Mononuclear cell (primary cell): ENCODE measurements around the gene TIAM2. TPM values are rescaled to one million over a fixed set of nuclear protein-coding genes. Genes with fewer than 3 reads are reported as not detected.
"Not testable (repeated sequence)": the region's sequence is repeated elsewhere in the genome, so short reads cannot be mapped to it uniquely, and the experiment has no call there.

Experiments used
- H3K27me3 ChIP-seq: 2 replicates; pipeline ENCODE4 v1.6.0; 2011; ENCODE audit warnings: low read length, control low read depth; ENCODE audit not compliant: insufficient read depth
- H3K4me1 ChIP-seq: 2 replicates; pipeline ENCODE4 v1.5.1; 2011; ENCODE audit warnings: mild to moderate bottlenecking, low read length, control low read depth; ENCODE audit not compliant: insufficient read depth
- H3K4me3 ChIP-seq: 2 replicates; pipeline ENCODE4 v1.5.1; 2011; ENCODE audit warnings: mild to moderate bottlenecking, low read length, moderate library complexity
- H3K9me3 ChIP-seq: 2 replicates; pipeline ENCODE4 v1.5.1; 2011; ENCODE audit warnings: low read depth, mild to moderate bottlenecking, control low read depth, low read length
- total RNA-seq: library from RNA; depleted of rRNA; stranded (reverse); fragments of >200 nt; gene quantifications from one replicate; pipeline ENCODE4 v1.2.3, GENCODE V29; 2012

The TIAM2 gene
- total RNA-seq, 1 donor: 2.8 TPM

DNA sequence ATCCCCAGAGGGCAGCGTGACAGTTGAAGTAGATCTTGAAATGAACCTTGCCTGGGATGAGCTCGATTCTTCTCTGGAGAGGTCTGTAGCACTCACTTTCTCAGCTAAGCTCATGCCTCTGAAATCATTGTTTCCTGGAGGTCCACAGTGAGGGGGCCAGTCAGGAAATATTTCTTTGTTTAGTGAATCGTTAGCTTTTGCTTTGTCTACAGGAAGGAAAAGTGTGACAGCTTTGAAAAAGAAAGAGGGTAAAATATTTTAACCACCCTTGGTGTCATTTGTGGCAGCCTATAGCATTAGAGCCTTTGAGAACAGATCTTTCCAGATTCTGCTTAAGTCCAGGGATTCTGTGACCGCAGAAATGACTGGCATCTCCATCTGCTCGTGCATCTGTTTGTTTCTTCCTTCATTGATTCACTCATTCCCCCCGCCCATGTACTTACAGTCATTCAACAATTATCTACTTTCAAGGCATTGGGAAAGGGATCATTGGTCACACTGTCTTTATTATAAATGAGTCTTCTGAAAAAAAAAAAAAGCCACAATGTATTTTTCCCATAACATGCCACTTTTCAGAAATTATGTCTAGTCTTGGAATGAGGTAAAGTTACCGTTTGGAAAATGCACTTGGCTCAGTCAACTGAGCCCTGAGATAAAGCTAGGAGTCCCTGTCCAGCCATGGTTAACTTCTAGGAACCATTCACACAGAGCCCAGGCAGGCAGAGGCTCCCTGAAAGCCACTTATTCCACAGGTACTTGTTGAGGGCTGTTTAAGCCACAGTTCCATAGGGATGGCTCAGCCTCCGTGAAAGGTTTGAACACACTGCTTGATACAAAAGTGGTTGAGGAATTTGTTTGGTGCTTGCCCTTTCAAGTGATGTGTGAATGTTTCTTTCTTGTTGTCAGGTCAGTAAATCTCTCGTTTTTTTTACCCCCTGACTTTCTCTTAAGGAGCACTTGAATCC is 86.0 kb downstream of the TIAM2 start:
- Histone ChIP-seq H3K9me3 (no peaks in the 10 kb centered on the region), H3K4me1 (no peaks in the 10 kb centered on the region), H3K27me3 (no peaks in the 10 kb centered on the region), H3K4me3 (no peak overlapping the region)

- H3K9me3 ChIP-seq: no peaks in the 10 kb centered on the region
- no peaks in the 10 kb centered on the region for H3K4me1 ChIP-seq
- no peak overlapping the region for H3K4me3 ChIP-seq
- no peaks in the 10 kb centered on the region for H3K27me3 ChIP-seq
These were observed 89.5 kb downstream of the TIAM2 start for GRCh38 chr6:155084431-155085123.

DNA sequence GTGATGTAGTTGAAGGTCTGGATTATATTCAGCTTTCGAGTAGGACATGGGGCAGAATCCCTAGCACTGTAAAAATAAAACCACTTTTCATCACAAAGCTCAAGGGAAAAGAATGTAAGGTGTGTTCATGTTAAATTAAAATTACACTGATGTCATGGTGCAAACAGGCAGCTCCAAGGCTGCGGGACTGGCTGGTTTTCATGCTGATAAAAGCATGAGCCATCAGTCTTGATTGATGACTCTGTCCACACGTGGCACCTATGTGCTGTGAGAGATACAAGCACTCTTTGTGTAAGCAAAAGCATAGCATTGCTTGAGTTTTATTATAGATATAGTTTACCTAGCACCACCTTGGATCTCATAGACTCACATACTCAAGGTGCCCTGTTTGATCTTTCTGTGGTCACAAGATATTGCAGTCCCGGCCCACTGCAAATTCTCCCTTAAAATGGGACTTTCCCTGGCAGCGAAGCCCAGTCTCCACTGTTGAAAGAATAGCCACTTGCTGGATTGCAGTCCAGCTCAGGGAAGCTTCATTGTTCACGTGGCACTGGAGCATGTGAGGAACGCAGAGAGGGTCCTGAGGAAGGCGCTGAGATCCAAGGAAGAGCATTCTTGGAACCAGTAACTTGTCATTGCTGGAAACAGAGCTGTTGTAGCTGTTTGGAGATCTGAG is 90.6 kb downstream of the TIAM2 start:
- Histone ChIP-seq H3K27me3 (no peaks in the 10 kb centered on the region), H3K9me3 (no peaks in the 10 kb centered on the region), H3K4me3 (no peak overlapping the region), H3K4me1 (no peaks in the 10 kb centered on the region)

DNA sequence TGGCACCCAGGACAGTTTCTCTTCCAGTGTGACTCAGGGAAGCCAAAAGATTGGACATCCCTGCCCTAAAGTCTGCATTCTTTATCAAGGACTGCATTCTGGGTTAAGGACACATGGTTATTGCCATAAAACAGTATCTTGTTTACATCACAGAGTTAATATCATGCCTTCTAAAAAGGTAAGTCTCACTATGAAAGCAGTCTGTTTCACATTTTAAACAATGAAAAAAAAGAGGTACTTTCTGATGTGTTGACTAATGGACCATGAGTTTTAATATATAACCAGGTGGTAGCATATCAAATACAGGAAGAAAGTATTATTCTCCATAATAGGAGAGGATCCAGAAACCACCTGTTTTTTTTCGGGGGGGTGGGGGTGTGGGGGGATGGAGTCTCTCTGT is 93.7 kb downstream of the TIAM2 start:
- Histone ChIP-seq H3K4me1 (no peaks in the 10 kb centered on the region), H3K9me3 (no peaks in the 10 kb centered on the region), H3K4me3 (no peak overlapping the region), H3K27me3 (no peaks in the 10 kb centered on the region)

DNA sequence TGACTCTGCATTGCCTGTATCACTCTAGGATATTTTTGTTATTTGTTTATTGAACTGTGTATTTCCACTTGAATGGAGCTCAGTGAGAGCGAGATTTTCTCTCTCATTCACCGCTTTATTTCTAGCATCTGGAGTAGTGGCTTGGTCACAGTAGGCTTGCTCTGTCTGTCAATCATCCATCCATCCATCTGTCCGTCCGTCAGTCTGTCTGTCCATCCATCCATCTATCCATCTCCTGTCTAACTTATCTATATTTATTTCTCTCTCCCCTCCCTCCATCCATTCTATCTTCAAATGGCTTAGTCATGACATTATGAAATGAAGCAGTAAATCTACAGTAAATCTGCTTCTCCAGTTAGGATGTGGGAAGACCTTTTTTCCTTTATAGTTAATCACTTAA is 94.6 kb downstream of the TIAM2 start:
- Histone ChIP-seq H3K4me3 (no peak overlapping the region), H3K27me3 (no peaks in the 10 kb centered on the region), H3K4me1 (no peaks in the 10 kb centered on the region), H3K9me3 (no peaks in the 10 kb centered on the region)

DNA sequence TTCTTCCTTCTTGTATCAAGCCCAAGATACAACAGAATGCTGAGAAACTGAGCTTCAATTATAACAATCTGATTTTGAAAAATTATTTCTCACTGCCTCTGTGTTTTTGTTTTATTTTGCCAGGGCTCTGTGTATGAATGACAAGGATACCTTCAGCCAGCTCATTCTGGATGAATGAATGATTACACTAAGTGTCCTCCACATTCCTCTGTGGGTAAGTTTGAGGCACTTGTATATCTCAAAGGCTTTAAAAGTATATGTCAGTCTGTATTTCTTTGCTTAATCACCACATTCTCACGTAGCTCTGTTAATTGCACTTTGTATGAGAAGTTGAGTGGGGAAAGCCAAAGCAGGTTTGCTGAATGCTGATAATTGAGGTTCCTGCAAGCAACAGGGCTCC is 95.1 kb downstream of the TIAM2 start:
- no peaks in the 10 kb centered on the region for H3K4me1 ChIP-seq
- no peaks in the 10 kb centered on the region for H3K27me3 ChIP-seq
- H3K4me3 ChIP-seq: no peak overlapping the region
- H3K9me3 ChIP-seq: no peaks in the 10 kb centered on the region

- Histone ChIP-seq H3K4me1 (no peaks in the 10 kb centered on the region), H3K4me3 (no peak overlapping the region), H3K27me3 (no peaks in the 10 kb centered on the region), H3K9me3 (no peaks in the 10 kb centered on the region)
These were observed 96.6 kb downstream of the TIAM2 start for GRCh38 chr6:155091756-155092155.

GRCh38 chr6:155093430-155093829 is 98.3 kb downstream of the TIAM2 start:
- H3K4me3 ChIP-seq: no peak overlapping the region
- no peaks in the 10 kb centered on the region for H3K27me3 ChIP-seq
- no peaks in the 10 kb centered on the region for H3K9me3 ChIP-seq
- H3K4me1 ChIP-seq: no peaks in the 10 kb centered on the region

DNA sequence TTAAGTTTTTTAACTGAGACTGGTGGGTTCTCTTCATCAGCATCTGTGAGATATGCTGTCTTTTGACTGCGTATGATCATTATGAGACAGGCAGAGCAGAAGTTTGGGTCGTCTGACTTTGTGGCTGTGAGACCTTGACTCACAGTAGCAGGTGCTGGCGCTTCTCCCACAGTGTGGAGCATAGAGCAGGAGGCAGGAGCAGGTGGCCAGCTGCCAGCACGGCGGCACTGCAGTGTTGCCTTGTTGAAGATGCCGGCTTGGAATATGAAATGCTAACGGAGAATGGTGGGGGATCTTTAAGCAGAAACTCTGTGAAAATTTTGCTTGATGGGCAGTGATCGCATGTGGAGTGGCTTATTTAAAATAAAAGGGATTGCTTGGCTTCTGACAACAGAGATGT is 105.0 kb downstream of the TIAM2 start:
- Histone ChIP-seq H3K4me3 (no peak overlapping the region), H3K27me3 (no peaks in the 10 kb centered on the region), H3K4me1 (no peaks in the 10 kb centered on the region), H3K9me3 (no peaks in the 10 kb centered on the region)

- Histone ChIP-seq H3K4me1 (no peaks in the 10 kb centered on the region), H3K4me3 (no peak overlapping the region), H3K9me3 (no peaks in the 10 kb centered on the region), H3K27me3 (no peaks in the 10 kb centered on the region)
These were observed 105.5 kb downstream of the TIAM2 start for GRCh38 chr6:155100591-155100990.

DNA sequence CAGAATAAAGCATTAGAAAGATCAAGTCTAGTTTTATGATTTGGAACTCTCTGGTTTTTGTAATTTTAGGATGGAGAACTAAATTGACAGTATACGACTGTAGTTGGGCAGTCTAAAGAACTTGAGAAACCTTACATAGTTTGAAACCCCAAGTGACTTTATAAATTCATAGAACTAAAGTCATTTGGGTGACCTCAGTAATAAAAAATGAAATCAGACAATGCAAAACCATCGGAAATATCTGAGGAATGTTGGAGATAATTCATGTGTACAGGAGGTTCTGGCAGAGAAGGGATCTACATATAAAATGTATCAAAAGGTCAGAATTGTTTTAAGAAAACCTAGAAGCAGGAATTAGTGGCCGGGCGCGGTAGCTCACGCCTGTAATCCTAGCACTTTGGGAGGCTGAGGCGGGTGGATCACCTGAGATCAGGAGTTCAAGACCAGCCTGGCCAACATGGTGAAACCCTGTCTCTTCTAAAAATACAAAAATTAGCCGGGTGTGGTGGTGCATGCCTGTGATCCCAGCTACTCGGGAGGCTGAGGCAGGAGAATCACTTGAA is 108.0 kb downstream of the TIAM2 start:
- not testable (repeated sequence) for H3K4me1 ChIP-seq, H3K4me3 ChIP-seq, H3K27me3 ChIP-seq, H3K9me3 ChIP-seq

- Histone ChIP-seq H3K4me3 (no peak overlapping the region), H3K9me3 (no peaks in the 10 kb centered on the region), H3K4me1 (no peaks in the 10 kb centered on the region), H3K27me3 (peaks cover 3% of the 10 kb centered on the region)
These were observed 108.8 kb downstream of the TIAM2 start for GRCh38 chr6:155103816-155104366.

- Histone ChIP-seq H3K27me3 (peaks cover 3% of the 10 kb centered on the region), H3K4me3 (no peak overlapping the region), H3K4me1 (no peaks in the 10 kb centered on the region), H3K9me3 (no peaks in the 10 kb centered on the region)
These were observed 111.5 kb downstream of the TIAM2 start for GRCh38 chr6:155106456-155107115.

DNA sequence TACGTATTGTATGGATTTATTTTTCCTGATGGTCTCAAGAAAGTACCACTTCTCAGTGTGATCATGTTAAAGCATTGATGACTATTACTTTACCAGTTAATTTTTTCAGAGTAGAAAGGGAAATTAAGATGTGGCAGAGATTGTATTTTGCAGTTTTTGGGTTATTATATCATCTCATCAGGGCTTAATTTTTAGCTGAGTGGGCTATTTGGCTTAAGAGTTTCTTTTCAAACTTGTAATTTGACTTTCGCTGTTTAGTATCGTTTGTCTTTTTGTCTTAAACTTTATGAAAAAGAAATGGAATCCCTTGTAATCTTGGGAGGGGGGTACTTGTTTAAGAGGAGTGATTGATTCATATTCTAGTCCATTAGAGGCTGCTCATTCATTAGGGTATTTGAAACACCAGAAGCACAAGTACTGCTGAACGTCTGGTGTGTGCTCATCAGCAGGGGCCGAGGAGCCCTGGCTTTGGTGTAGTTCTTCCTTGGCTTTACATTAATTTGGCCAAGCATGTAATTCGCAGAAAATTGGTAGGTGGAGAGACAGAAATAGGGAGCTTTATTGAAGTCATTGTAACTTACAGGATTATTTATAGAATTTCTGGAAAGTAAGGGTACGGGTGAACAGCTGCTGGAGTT is 112.4 kb downstream of the TIAM2 start:
- Histone ChIP-seq H3K4me3 (no peak overlapping the region), H3K9me3 (no peaks in the 10 kb centered on the region), H3K4me1 (no peaks in the 10 kb centered on the region), H3K27me3 (peaks cover 3% of the 10 kb centered on the region)
